ENCODE results near the gene ICAM5.

- TF ChIP-seq CTCF (conservative IDR thresholded peaks at IDR 0.05): no peak
- TF ChIP-seq EZH2 (IDR thresholded peaks at IDR 0.05; ENCODE audit: low read depth): no peak
These were observed 50.2 kb downstream of the ICAM5 start for GRCh38 chr19:10339977-10340376.

All from PC-9 (cell line).